Measurements from ENCODE around the gene CBX3. TPM values are rescaled to one million over a fixed set of nuclear protein-coding genes. Genes with fewer than 3 reads are reported as not detected.

Gene CBX3
- polyA plus RNA-seq, 1 experiment, result 174 TPM

- DNase-seq (ENCODE audit: low read depth, low spot score), result no peak
- POLR2A ChIA-PET, result no interaction called here
- Histone ChIP-seq H3K27ac (ENCODE audit: low read depth, low read length) (peak overlapping the region; percentile 85), H3K27me3 (ENCODE audit: control insufficient read depth, insufficient read depth, low read length) (no peaks in the 10 kb centered on the region), H3K4me3 (ENCODE audit: low read depth, low read length) (peak overlapping the region; percentile 69), H3K9me3 (ENCODE audit: control insufficient read depth, insufficient read depth, low read length) (no peaks in the 10 kb centered on the region)
- CTCF ChIA-PET, result interaction anchor here (1.2 kb wide), 1 partner anchor 44 kb away, joined by 4 read pairs; no protein-coding TSS in a partner anchor
- no peak for TF ChIP-seq CTCF (IDR thresholded peaks at IDR 0.05; ENCODE audit: low read depth, low read length)
Measured at GRCh38 chr7:26153823-26154783, 47.4 kb upstream of the CBX3 start.

- CTCF ChIA-PET, result interaction anchor here (1.0 to 2.6 kb wide), 3 partner anchors 16 to 65 kb away, joined by 3 to 12 read pairs (median 7); no protein-coding TSS in a partner anchor
- Histone ChIP-seq H3K27me3 (ENCODE audit: control insufficient read depth, insufficient read depth, low read length) (no peaks in the 10 kb centered on the region), H3K27ac (ENCODE audit: low read depth, low read length) (peak overlapping the region; percentile 85), H3K4me3 (ENCODE audit: low read depth, low read length) (peak overlapping the region; percentile 51), H3K9me3 (ENCODE audit: control insufficient read depth, insufficient read depth, low read length) (no peaks in the 10 kb centered on the region)
- DNase-seq (ENCODE audit: low read depth, low spot score), result no peak
- peak; percentile 27; the same call in 1 of the 2 replicates for TF ChIP-seq CTCF (IDR thresholded peaks at IDR 0.05; ENCODE audit: low read depth, low read length)
- POLR2A ChIA-PET, result interaction anchor here (0.6 to 2.2 kb wide), 4 partner anchors 24 to 45 kb away, joined by 3 to 21 read pairs (median 8); partner anchors contain the start of genes CBX3 and HNRNPA2B1
Measured at GRCh38 chr7:26155531-26156375, 45.8 kb upstream of the CBX3 start.

DNA sequence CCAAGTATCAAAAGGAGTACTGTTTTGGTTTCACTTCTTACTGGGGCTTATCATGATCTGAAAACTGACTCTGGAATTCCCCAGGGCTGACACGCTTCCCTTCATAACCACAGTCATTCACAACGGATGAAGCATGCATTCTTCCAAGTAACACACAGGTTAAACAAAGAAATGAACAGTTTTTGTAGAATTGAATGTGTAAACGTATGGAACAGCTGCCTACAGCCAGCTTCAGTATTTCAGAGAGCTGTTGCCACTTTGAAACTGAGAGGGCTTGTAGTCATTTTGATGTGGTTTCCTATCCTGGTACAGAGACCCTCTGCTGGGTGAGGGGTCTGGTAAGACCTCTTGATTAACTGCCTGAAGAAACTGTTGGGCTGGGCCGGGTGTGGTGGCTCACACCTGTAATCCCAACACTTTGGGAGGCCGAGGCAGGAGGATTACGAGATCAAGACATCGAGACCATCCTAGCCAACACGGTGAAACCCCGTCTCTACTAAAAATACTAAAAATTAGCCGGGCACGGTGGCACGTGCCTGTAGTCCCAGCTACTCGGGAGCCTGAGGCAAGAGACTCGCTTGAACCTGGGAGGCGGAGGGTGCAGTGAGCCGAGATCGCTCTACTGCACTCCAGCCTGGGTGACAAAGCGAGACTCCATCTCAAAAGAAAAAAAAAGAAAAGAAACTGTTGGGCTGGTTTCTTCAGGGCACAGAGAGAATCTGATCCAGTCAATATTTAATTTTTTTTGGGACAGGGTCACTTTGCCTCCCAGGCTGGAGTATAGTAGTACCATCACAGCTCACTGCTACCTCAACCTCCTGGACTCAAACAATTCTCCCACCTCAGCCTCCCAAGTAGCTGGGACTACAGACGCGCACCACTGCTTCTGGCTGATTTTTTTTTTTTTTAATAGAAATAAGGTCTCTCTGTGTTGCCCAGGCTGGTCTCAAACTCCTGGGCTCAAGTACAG lies 44.8 kb upstream of the CBX3 start:
- no peaks in the 10 kb centered on the region for H3K27me3 ChIP-seq (ENCODE audit: control insufficient read depth, insufficient read depth, low read length)
- H3K4me3 ChIP-seq (ENCODE audit: low read depth, low read length), result peak overlapping the region; percentile 51; the same call in 1 of the 2 replicates
- DNase-seq (ENCODE audit: low read depth, low spot score), result peak; percentile 87
- peak overlapping the region; percentile 95 for H3K27ac ChIP-seq (ENCODE audit: low read depth, low read length)
- no peaks in the 10 kb centered on the region for H3K9me3 ChIP-seq (ENCODE audit: control insufficient read depth, insufficient read depth, low read length)
- POLR2A ChIA-PET, result interaction anchor here (0.6 to 2.2 kb wide), 4 partner anchors 26 to 44 kb away, joined by 3 to 21 read pairs (median 6); partner anchors contain the start of genes CBX3 and HNRNPA2B1
- TF ChIP-seq CTCF (IDR thresholded peaks at IDR 0.05; ENCODE audit: low read depth, low read length), result no peak
- CTCF ChIA-PET, result interaction anchor here (1.0 to 2.6 kb wide), 3 partner anchors 41 to 66 kb away, joined by 7 to 13 read pairs (median 12); no protein-coding TSS in a partner anchor

DNA sequence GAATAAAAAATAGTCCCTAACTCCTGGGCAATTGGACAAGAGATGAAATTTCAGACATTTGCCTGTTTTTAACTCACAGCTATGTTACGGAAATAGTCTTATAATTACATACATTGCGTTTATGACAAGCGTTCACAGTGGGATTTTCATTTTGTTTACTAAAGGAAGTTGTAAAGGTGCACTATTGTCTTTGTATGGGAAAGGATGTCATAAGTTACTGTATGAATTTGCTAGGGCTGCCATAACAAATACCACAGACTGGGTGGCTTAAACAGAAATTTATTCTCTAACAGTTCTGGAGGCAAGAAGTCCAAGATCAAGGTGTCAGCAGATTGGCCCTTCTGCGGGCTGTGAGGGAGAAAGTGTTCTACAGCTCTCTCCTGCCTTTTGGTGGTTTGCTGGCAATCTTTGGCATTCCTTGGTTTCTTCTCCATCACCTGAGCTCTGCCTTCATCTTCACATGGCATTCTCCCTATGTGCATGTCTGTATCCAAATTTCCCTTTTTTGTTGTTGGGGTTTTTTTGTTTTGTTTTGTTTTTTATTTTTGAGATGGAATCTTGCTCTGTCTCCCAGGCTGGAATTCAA lies 43.9 kb upstream of the CBX3 start:
- POLR2A ChIA-PET, result interaction anchor here (1.0 kb wide), 1 partner anchor 42 kb away, joined by 3 read pairs; no protein-coding TSS in a partner anchor
- Histone ChIP-seq H3K9me3 (ENCODE audit: control insufficient read depth, insufficient read depth, low read length) (no peaks in the 10 kb centered on the region), H3K27ac (ENCODE audit: low read depth, low read length) (no peak overlapping the region), H3K4me3 (ENCODE audit: low read depth, low read length) (no peak overlapping the region), H3K27me3 (ENCODE audit: control insufficient read depth, insufficient read depth, low read length) (no peaks in the 10 kb centered on the region)
- CTCF ChIA-PET, result interaction anchor here (0.6 to 2.6 kb wide), 3 partner anchors 38 to 67 kb away, joined by 3 to 13 read pairs (median 12); no protein-coding TSS in a partner anchor
- DNase-seq (ENCODE audit: low read depth, low spot score), result no peak
- TF ChIP-seq CTCF (IDR thresholded peaks at IDR 0.05; ENCODE audit: low read depth, low read length), result no peak
